Gastrocnemius medialis (tissue), 4 donors: ENCODE data around the gene TMBIM1. TPM values are rescaled to one million over a fixed set of nuclear protein-coding genes. Genes with fewer than 3 reads are reported as not detected.

ENCODE experiments used
- ATAC-seq, 2 donors: fragments of 150-250 bp; one replicate each; pipeline ENCODE4 v1.9.1; 2016
- DNase-seq, 2 donors: peaks; one replicate each; pipeline ENCODE4 v3.0.0-alpha.2; 2019
- H3K27ac ChIP-seq, 4 donors: fragments of 200-600 bp; sonication (generic); 1 replicate in 1 of 4; 2 replicates in 3 of 4; pipeline ENCODE4 v1.5.1; 2016 to 2018; ENCODE audit warnings: mild to moderate bottlenecking in 2 of 4, moderate library complexity in 1 of 4
- H3K27me3 ChIP-seq, 3 donors: fragments of 200-600 bp; sonication (generic) in 2 of 3; 1 replicate in 1 of 3; 2 replicates in 2 of 3; pipeline versions ENCODE4 v1.5.1 to v1.6.0; 2016 to 2019; ENCODE audit warnings: mild to moderate bottlenecking in 1 of 3, moderate library complexity in 1 of 3
- H3K36me3 ChIP-seq, 2 donors: fragments of 200-600 bp; sonication (generic) in 1 of 2; one replicate each; pipeline ENCODE4 v1.5.1; 2017 to 2018
- H3K4me1 ChIP-seq, 2 donors: fragments of 200-600 bp; sonication (generic) in 1 of 2; one replicate each; pipeline ENCODE4 v1.5.1; 2016 to 2017; ENCODE audit warnings: mild to moderate bottlenecking in 2 of 2
- H3K4me3 ChIP-seq, 4 donors: fragments of 200-600 bp; sonication (generic) in 3 of 4; 1 replicate in 1 of 4; 2 replicates in 3 of 4; pipeline ENCODE4 v1.5.1; 2016 to 2019; ENCODE audit warnings: mild to moderate bottlenecking in 2 of 4
- H3K9me3 ChIP-seq, 3 donors: fragments of 200-600 bp; sonication (generic) in 2 of 3; 1 replicate in 1 of 3; 2 replicates in 2 of 3; pipeline ENCODE4 v1.5.1; 2016 to 2019
- POLR2A ChIP-seq, 2 donors: fragments of 450-650 bp; IDR thresholded peaks; one replicate each; pipeline ENCODE4 v1.6.1; 2017; ENCODE audit warnings: antibody characterized with exemption in 2 of 2, mild to moderate bottlenecking in 2 of 2, moderate library complexity in 2 of 2
- in situ Hi-C, 4 donors: fragments of 200-750 bp; cut with MboI; loops; one replicate each; pipeline versions ENCODE4 v1.15.0 to v1.8.0; 2017; ENCODE audit warnings: low sequenced_read_pairs in 4 of 4
- intact Hi-C: fragments of 100-400 bp; cut with DNase I; formaldehyde crosslinking; loops from one replicate; pipeline ENCODE4 v1.15.1; 2023; ENCODE audit warnings: low total_unique reads
- total RNA-seq, 4 donors: library from RNA; depleted of rRNA; stranded (reverse); fragments of >200 nt; gene quantifications; one replicate each; pipeline versions ENCODE4 v1.1.0 to v1.2.3, GENCODE V29; 2016
- TF ChIP-seq, protein P1 (sequence below), 5 experiments: fragments of 450-650 bp in 3 of 5; fragments of 200-600 bp in 2 of 5; sonication (generic) in 2 of 5; IDR thresholded peaks in 4 of 5; conservative IDR thresholded peaks in 1 of 5; 1 replicate in 4 of 5; 2 replicates in 1 of 5; pipeline ENCODE4 v1.5.1; 2016 to 2019; ENCODE audit warnings: antibody characterized with exemption in 5 of 5, mild to moderate bottlenecking in 3 of 5, moderate library complexity in 3 of 5

Gene TMBIM1
- total RNA-seq, 4 donors from 2014 or later, result 142 to 296 (median 215) TPM

DNA sequence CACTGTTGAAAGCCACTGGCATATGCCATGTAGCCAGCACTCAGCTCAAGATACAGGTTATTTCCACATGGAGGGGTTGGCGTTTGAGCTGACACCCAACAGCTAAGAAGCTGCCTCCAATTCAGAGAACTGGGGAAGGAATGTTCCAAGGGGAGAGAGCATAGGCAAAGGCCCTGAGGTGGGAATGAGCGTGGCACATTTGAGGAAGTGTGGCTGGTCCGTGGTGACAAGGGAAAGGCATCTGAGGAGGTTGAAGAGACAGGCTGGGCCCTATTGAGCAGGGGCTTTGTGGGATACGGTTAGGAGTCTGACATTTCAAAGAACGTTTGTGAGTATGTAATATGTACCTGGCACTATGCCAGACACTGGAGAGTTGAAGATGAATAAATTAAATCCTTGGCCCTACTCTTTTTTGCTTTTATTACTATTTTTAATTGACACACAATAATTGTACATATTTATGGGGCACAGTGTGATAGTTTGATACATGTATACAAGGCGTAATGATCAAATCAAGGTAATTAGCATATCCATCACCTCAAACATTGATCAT is 27.6 kb upstream of the TMBIM1 start:
- in situ Hi-C loops (loop anchor here in 2 of 4 donors (5.0 to 25.0 kb wide), 2 partner anchors 62 to 142 kb away; partner anchors contain the start of gene SLC11A1 (in 1 of the 2)), intact Hi-C loops (no loop called here)
- DNase-seq (no peak), ATAC-seq (no peak)
- no peak for TF ChIP-seq POLR2A (IDR thresholded peaks at IDR 0.05)
- TF ChIP-seq, protein P1, sequence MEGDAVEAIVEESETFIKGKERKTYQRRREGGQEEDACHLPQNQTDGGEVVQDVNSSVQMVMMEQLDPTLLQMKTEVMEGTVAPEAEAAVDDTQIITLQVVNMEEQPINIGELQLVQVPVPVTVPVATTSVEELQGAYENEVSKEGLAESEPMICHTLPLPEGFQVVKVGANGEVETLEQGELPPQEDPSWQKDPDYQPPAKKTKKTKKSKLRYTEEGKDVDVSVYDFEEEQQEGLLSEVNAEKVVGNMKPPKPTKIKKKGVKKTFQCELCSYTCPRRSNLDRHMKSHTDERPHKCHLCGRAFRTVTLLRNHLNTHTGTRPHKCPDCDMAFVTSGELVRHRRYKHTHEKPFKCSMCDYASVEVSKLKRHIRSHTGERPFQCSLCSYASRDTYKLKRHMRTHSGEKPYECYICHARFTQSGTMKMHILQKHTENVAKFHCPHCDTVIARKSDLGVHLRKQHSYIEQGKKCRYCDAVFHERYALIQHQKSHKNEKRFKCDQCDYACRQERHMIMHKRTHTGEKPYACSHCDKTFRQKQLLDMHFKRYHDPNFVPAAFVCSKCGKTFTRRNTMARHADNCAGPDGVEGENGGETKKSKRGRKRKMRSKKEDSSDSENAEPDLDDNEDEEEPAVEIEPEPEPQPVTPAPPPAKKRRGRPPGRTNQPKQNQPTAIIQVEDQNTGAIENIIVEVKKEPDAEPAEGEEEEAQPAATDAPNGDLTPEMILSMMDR (IDR thresholded peaks at IDR 0.05 in 4 of 5, conservative IDR thresholded peaks at IDR 0.05 in 1 of 5), result no peak
- no peaks in the 10 kb centered on the region for H3K36me3 ChIP-seq
- H3K27ac ChIP-seq, result no peak overlapping the region
- H3K4me1 ChIP-seq, result peaks cover 0 to 7% of the 10 kb centered on the region in 2 donors
- no peak overlapping the region for H3K4me3 ChIP-seq
- H3K9me3 ChIP-seq, result no peaks in the 10 kb centered on the region
- no peaks in the 10 kb centered on the region for H3K27me3 ChIP-seq

DNA sequence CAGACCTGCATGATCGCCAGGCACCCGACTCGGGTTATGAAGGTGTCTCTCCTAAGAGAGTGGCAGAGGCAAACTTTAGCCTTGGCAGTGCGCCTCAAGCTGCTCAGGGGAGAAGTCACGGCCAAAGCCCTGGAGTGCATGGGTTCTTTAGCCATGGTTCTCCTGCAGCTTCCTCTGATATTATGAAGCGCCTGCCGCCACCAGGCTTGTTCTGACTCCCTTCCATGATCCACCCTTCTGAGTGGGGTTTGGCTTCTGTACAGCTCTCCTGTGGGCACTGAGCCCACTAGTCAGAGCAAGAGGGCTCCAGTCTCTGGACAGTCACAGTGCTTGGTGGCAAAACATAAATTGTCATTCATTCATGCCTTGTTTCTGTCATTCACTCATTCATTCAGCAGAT is 25.9 kb upstream of the TMBIM1 start:
- no peaks in the 10 kb centered on the region for H3K36me3 ChIP-seq
- no peak for ATAC-seq
- no peak overlapping the region for H3K4me3 ChIP-seq
- peaks cover 0 to 1% of the 10 kb centered on the region in 2 donors for H3K4me1 ChIP-seq
- no peak for DNase-seq
- no peaks in the 10 kb centered on the region for H3K27me3 ChIP-seq
- no peaks in the 10 kb centered on the region for H3K9me3 ChIP-seq
- intact Hi-C loops (no loop called here), in situ Hi-C loops (loop anchor here in 2 of 4 donors (5.0 to 25.0 kb wide), 2 partner anchors 64 to 144 kb away; partner anchors contain the start of gene SLC11A1 (in 1 of the 2))
- no peak overlapping the region for H3K27ac ChIP-seq
- no peak for TF ChIP-seq POLR2A (IDR thresholded peaks at IDR 0.05)
- TF ChIP-seq, protein P1 (IDR thresholded peaks at IDR 0.05 in 4 of 5, conservative IDR thresholded peaks at IDR 0.05 in 1 of 5), result no peak

DNA sequence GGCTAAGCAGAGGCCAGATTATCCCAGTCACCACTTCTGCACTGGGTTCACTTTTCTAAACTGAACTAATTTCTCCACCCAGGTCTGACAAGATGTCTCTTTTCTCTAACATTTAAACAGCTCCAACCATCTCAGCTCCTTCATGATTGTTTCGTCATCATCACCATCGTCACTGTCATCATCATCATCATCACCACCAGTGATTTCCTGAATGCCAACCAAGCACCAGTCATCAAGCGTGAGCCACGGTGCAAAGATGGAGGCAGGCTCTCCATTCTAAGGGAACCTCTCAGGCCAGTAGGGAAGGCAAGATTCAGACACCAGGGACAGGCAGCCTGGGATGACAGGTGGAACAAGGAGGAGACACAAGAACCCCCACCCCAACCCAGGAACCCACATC is 25.5 kb upstream of the TMBIM1 start:
- no peak for TF ChIP-seq POLR2A (IDR thresholded peaks at IDR 0.05)
- TF ChIP-seq, protein P1 (IDR thresholded peaks at IDR 0.05 in 4 of 5, conservative IDR thresholded peaks at IDR 0.05 in 1 of 5), result no peak
- Histone ChIP-seq H3K4me3 (no peak overlapping the region), H3K4me1 (no peaks in the 10 kb centered on the region), H3K9me3 (no peaks in the 10 kb centered on the region), H3K36me3 (no peaks in the 10 kb centered on the region), H3K27ac (no peak overlapping the region), H3K27me3 (no peaks in the 10 kb centered on the region)
- ATAC-seq, result no peak
- in situ Hi-C loops, result loop anchor here in 2 of 4 donors (5.0 to 25.0 kb wide), 2 partner anchors 64 to 144 kb away; partner anchors contain the start of gene SLC11A1 (in 1 of the 2)
- intact Hi-C loops, result no loop called here
- no peak for DNase-seq

DNA sequence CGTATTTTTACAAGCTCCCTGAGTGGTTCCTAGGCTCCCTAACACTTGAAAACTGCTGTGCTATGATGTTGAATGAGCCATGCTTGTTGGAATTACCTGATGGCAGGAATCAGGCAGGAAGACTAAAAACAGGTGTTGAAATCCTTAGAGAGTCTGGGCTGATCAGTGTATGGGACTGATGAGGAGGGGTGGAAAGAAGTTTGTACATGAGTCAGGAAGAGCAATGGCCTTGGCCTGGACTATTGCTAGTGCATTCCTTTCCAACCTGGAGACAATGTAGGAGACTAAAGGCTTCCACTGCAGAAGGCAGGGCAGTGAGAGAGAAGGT is 25.0 kb upstream of the TMBIM1 start:
- Histone ChIP-seq H3K36me3 (no peaks in the 10 kb centered on the region), H3K27me3 (no peaks in the 10 kb centered on the region), H3K9me3 (no peaks in the 10 kb centered on the region), H3K4me3 (no peak overlapping the region), H3K27ac (no peak overlapping the region), H3K4me1 (no peaks in the 10 kb centered on the region)
- ATAC-seq (no peak), DNase-seq (no peak)
- in situ Hi-C loops, result loop anchor here in 2 of 4 donors (5.0 to 25.0 kb wide), 2 partner anchors 65 to 145 kb away; partner anchors contain the start of gene SLC11A1 (in 1 of the 2)
- intact Hi-C loops, result no loop called here
- no peak for TF ChIP-seq POLR2A (IDR thresholded peaks at IDR 0.05)
- TF ChIP-seq, protein P1 (IDR thresholded peaks at IDR 0.05 in 4 of 5, conservative IDR thresholded peaks at IDR 0.05 in 1 of 5), result no peak
